H9 (cell line): Measurements from ENCODE around the gene TTLL13. TPM values are rescaled to one million over a fixed set of nuclear protein-coding genes. Genes with fewer than 3 reads are reported as not detected.

Source experiments
- DNase-seq: peaks from one replicate; pipeline ENCODE4 v3.0.0-alpha.2; 2017
- H2AFZ ChIP-seq: one replicate; pipeline ENCODE4 v1.6.1; 2013; ENCODE audit warnings: mild to moderate bottlenecking, low read length, control low read depth, moderate library complexity
- H2AK5ac ChIP-seq: 2 replicates; pipeline ENCODE4 v1.6.1; 2013; ENCODE audit warnings: low read length, control low read depth, mixed read lengths; ENCODE audit not compliant: insufficient read length
- H2BK120ac ChIP-seq: one replicate; pipeline ENCODE4 v1.6.1; 2013; ENCODE audit warnings: low read depth, mild to moderate bottlenecking, low read length, control low read depth, inconsistent platforms; ENCODE audit not compliant: poor library complexity, severe bottlenecking
- H2BK12ac ChIP-seq: 2 replicates; pipeline ENCODE4 v1.6.1; 2013; ENCODE audit warnings: low read length, control low read depth, mixed read lengths, low read depth; ENCODE audit not compliant: insufficient read length
- H2BK15ac ChIP-seq: 2 replicates; pipeline ENCODE4 v1.6.1; 2013; ENCODE audit warnings: low read depth, low read length, control low read depth
- H2BK20ac ChIP-seq: one replicate; pipeline ENCODE4 v1.6.1; 2013; ENCODE audit warnings: low read depth, mild to moderate bottlenecking, low read length, control low read depth, inconsistent platforms; ENCODE audit not compliant: poor library complexity, severe bottlenecking
- H2BK5ac ChIP-seq: 2 replicates; pipeline ENCODE4 v1.6.1; 2013; ENCODE audit warnings: low read length, control low read depth, mixed read lengths; ENCODE audit not compliant: insufficient read length
- H3K14ac ChIP-seq: 2 replicates; pipeline ENCODE4 v1.6.1; 2013; ENCODE audit warnings: low read length, control low read depth; ENCODE audit not compliant: insufficient read depth
- H3K18ac ChIP-seq: 2 replicates; pipeline ENCODE4 v1.6.1; 2013; ENCODE audit warnings: low read depth, mild to moderate bottlenecking, mixed read lengths, low read length, control low read depth; ENCODE audit not compliant: insufficient read length
- H3K23ac ChIP-seq: 2 replicates; pipeline ENCODE4 v1.6.1; 2013; ENCODE audit warnings: low read length, control low read depth, mixed read lengths, low read depth; ENCODE audit not compliant: insufficient read length
- H3K23me2 ChIP-seq: 2 replicates; pipeline ENCODE4 v1.6.1; 2013; ENCODE audit warnings: low read depth, mild to moderate bottlenecking, mixed read lengths, low read length, control low read depth; ENCODE audit not compliant: insufficient read length, poor library complexity, severe bottlenecking
- H3K27ac ChIP-seq: 2 replicates; pipeline ENCODE4 v1.5.1; 2013; ENCODE audit warnings: low read length, control low read depth, mixed read lengths, low read depth; ENCODE audit not compliant: insufficient read length
- H3K27me3 ChIP-seq: 2 replicates; pipeline ENCODE4 v1.6.1; 2013; ENCODE audit warnings: low read length, control low read depth, inconsistent platforms; ENCODE audit not compliant: insufficient read depth
- H3K4ac ChIP-seq: 2 replicates; pipeline ENCODE4 v1.6.1; 2013; ENCODE audit warnings: low read depth, mild to moderate bottlenecking, control low read depth, inconsistent platforms, low read length, moderate library complexity
- H3K4me1 ChIP-seq: 2 replicates; pipeline ENCODE4 v1.6.1; 2013; ENCODE audit warnings: low read length, control low read depth, inconsistent platforms; ENCODE audit not compliant: insufficient read depth
- H3K4me2 ChIP-seq: 2 replicates; pipeline ENCODE4 v1.6.1; 2013; ENCODE audit warnings: low read length, control low read depth, mixed read lengths; ENCODE audit not compliant: insufficient read length, insufficient read depth
- H3K56ac ChIP-seq: 2 replicates; pipeline ENCODE4 v1.6.1; 2013; ENCODE audit warnings: low read depth, mild to moderate bottlenecking, mixed read lengths, low read length, control low read depth; ENCODE audit not compliant: insufficient read length
- H3K79me1 ChIP-seq: 2 replicates; pipeline ENCODE4 v1.6.1; 2013; ENCODE audit warnings: low read depth, mild to moderate bottlenecking, moderate library complexity, low read length, control low read depth, inconsistent platforms; ENCODE audit not compliant: insufficient read depth, poor library complexity, severe bottlenecking
- H3K79me2 ChIP-seq: 2 replicates; pipeline ENCODE4 v1.6.1; 2013; ENCODE audit warnings: low read length, control low read depth, inconsistent platforms; ENCODE audit not compliant: insufficient read depth
- H3K9ac ChIP-seq: 2 replicates; pipeline ENCODE4 v1.6.1; 2013; ENCODE audit warnings: low read length, control low read depth, mixed read lengths; ENCODE audit not compliant: insufficient read length; ENCODE audit errors: extremely low read depth
- H3K9me3 ChIP-seq: one replicate; pipeline ENCODE4 v1.6.1; 2013; ENCODE audit warnings: low read depth, low read length, inconsistent platforms; ENCODE audit not compliant: control insufficient read depth
- H3T11ph ChIP-seq: one replicate; pipeline ENCODE4 v1.6.1; 2013; ENCODE audit warnings: mild to moderate bottlenecking, low read length, control low read depth, inconsistent platforms
- H4K20me1 ChIP-seq: one replicate; pipeline ENCODE4 v1.6.1; 2013; ENCODE audit not compliant: control insufficient read depth, insufficient read length, insufficient read depth
- H4K5ac ChIP-seq: 2 replicates; pipeline ENCODE4 v1.6.1; 2013; ENCODE audit warnings: low read depth, mild to moderate bottlenecking, mixed read lengths, low read length, control low read depth; ENCODE audit not compliant: insufficient read length
- H4K8ac ChIP-seq: replicated peaks from 2 replicates; pipeline ENCODE4 v1.6.1; 2013; ENCODE audit warnings: low read length, control low read depth, mixed read lengths, low read depth; ENCODE audit not compliant: insufficient read length
- H4K91ac ChIP-seq: 2 replicates; pipeline ENCODE4 v1.6.1; 2013; ENCODE audit warnings: low read depth, mild to moderate bottlenecking, moderate library complexity, mixed read lengths, low read length, control low read depth; ENCODE audit not compliant: insufficient read length
- H3K27ac Mint-ChIP-seq, 3 experiments: 2 replicates in 2 of 3; 3 replicates in 1 of 3; pipeline ENCODE4 v1.8.0; 2020 to 2021; ENCODE audit warnings: mixed read lengths in 3 of 3, mild to moderate bottlenecking in 1 of 3, moderate library complexity in 1 of 3
- H3K27me3 Mint-ChIP-seq: 2 replicates; pipeline ENCODE4 v1.8.0; 2021; ENCODE audit warnings: low read depth, mild to moderate bottlenecking, moderate library complexity, mixed read lengths
- H3K36me3 Mint-ChIP-seq, 3 experiments: 2 replicates in 2 of 3; 3 replicates in 1 of 3; pipeline ENCODE4 v1.8.0; 2020 to 2021; ENCODE audit warnings: low read depth in 3 of 3, mixed read lengths in 3 of 3; ENCODE audit not compliant: insufficient read depth in 1 of 3
- H3K4me1 Mint-ChIP-seq, 2 experiments: 2 replicates each; pipeline ENCODE4 v1.8.0; 2020; ENCODE audit warnings: mixed read lengths in 2 of 2
- H3K4me3 Mint-ChIP-seq, 2 experiments: 2 replicates in 1 of 2; 3 replicates in 1 of 2; pipeline ENCODE4 v1.8.0; 2020 to 2021; ENCODE audit warnings: mild to moderate bottlenecking in 2 of 2, mixed read lengths in 2 of 2, moderate library complexity in 1 of 2
- H3K9me3 Mint-ChIP-seq, 2 experiments: 2 replicates in 1 of 2; 3 replicates in 1 of 2; pipeline ENCODE4 v1.8.0; 2020; ENCODE audit warnings: mild to moderate bottlenecking in 2 of 2, mixed read lengths in 2 of 2, moderate library complexity in 1 of 2
- CTCF ChIP-seq: fragments of 200-600 bp; sonication (generic); conservative IDR thresholded peaks from 3 replicates; pipeline ENCODE4 v1.8.0; 2021; ENCODE audit warnings: antibody characterized with exemption, mild to moderate bottlenecking
- WGBS: extraction: QIAGEN DNeasy Blood & Tissue Kit; methylation state at CpG from one replicate; pipeline ENCODE4 v1.1.7; 2013; ENCODE audit warnings: missing lambda C conversion rate, low lambda C conversion rate, mixed read lengths; ENCODE audit not compliant: insufficient read length; ENCODE audit errors: extremely low coverage; 5-methylcytosine and 5-hydroxymethylcytosine counted together
- total RNA-seq: library from RNA; stranded (reverse); gene quantifications from 2 replicates; pipeline ENCODE4 v1.2.1, GENCODE V29; 2021

The TTLL13 gene
- total RNA-seq, 1 experiment from 2014 or later: not detected

GRCh38 chr15:90230610-90231009 lies 18.7 kb upstream of the TTLL13 start:
- H3K4me3 Mint-ChIP-seq: no peak overlapping the region

More at GRCh38 chr15:90230610-90231009, 18.7 kb upstream of the TTLL13 start:
- Histone ChIP-seq H2AK5ac (no peak overlapping the region), H4K5ac (no peak overlapping the region), H4K91ac (no peak overlapping the region), H3K14ac (no peak overlapping the region), H3K4me2 (no peak overlapping the region), H3K23ac (no peak overlapping the region), H3T11ph (no peak overlapping the region), H3K79me1 (no peaks in the 10 kb centered on the region), H2BK12ac (no peak overlapping the region), H3K9me3 (no peaks in the 10 kb centered on the region), H3K23me2 (peaks cover 12% of the 10 kb centered on the region), H3K27ac (no peak overlapping the region), H2BK20ac (no peak overlapping the region), H3K18ac (no peak overlapping the region), H2AFZ (no peak overlapping the region), H2BK15ac (no peak overlapping the region), H3K4ac (no peak overlapping the region), H2BK120ac (no peak overlapping the region), H3K56ac (no peak overlapping the region), H3K4me1 (no peaks in the 10 kb centered on the region; the same call in 1 of the 2 replicates), H4K20me1 (no peaks in the 10 kb centered on the region), H3K9ac (no peak overlapping the region), H2BK5ac (no peak overlapping the region), H3K27me3 (no peaks in the 10 kb centered on the region), H3K79me2 (no peaks in the 10 kb centered on the region), H4K8ac (no peak overlapping the region)
- WGBS: no CpG with 5 or more reads among the region's 8 CpGs
- Mint-ChIP-seq H3K9me3 (no peaks in the 10 kb centered on the region), H3K4me1 (peaks cover 15 to 16% of the 10 kb centered on the region in 2 experiments), H3K36me3 (peaks cover 17 to 46% (median 35%) of the 10 kb centered on the region in 3 experiments), H3K27me3 (peaks cover 1% of the 10 kb centered on the region; the same call in 1 of the 2 replicates), H3K27ac (no peak overlapping the region)
- no peak for DNase-seq
- TF ChIP-seq CTCF: no peak
